Measurements from ENCODE around the gene TSPO2. TPM values are rescaled to one million over a fixed set of nuclear protein-coding genes. Genes with fewer than 3 reads are reported as not detected.
"Not testable (repeated sequence)": the region's sequence is repeated elsewhere in the genome, so short reads cannot be mapped to it uniquely, and the experiment has no call there.

TSPO2 gene
- not detected in 2 replicates for total RNA-seq

- intact Hi-C loops (cut with micrococcal nuclease) = no loop called here
Observed at GRCh38 chr6:41042226-41043055, at the start of gene TSPO2. Gene TSPO2, plus strand, starts transcription at chr6:41042467. Its CDS starts 519 bp downstream, at chr6:41042986.

GRCh38 chr6:40992746-40993145 is 49.5 kb upstream of the TSPO2 start:
- intact Hi-C loops (cut with micrococcal nuclease) = no loop called here

- intact Hi-C loops (cut with micrococcal nuclease) = no loop called here
Observed at GRCh38 chr6:40996591-40997233, 45.6 kb upstream of the TSPO2 start.

- intact Hi-C loops (cut with micrococcal nuclease) = no loop called here
Observed at GRCh38 chr6:40997234-40997957, 44.9 kb upstream of the TSPO2 start.

GRCh38 chr6:40998661-40999060 is 43.6 kb upstream of the TSPO2 start:
- intact Hi-C loops (cut with micrococcal nuclease) = no loop called here

GRCh38 chr6:40999569-40999968 is 42.7 kb upstream of the TSPO2 start:
- intact Hi-C loops (cut with micrococcal nuclease) = no loop called here

- intact Hi-C loops (cut with micrococcal nuclease) = no loop called here
Observed at GRCh38 chr6:41000248-41000647, 42.0 kb upstream of the TSPO2 start.

GRCh38 chr6:41002168-41002567 is 40.1 kb upstream of the TSPO2 start:
- intact Hi-C loops (cut with micrococcal nuclease) = no loop called here

GRCh38 chr6:41006217-41006616 is 36.0 kb upstream of the TSPO2 start:
- intact Hi-C loops (cut with micrococcal nuclease) = loop anchor here (1.0 kb wide), 6 partner anchors 21 to 312 kb away; partner anchors contain the start of gene UNC5CL

- intact Hi-C loops (cut with micrococcal nuclease) = loop anchor here (1.0 kb wide), 6 partner anchors 20 to 311 kb away; partner anchors contain the start of gene UNC5CL
Observed at GRCh38 chr6:41006980-41007379, 35.3 kb upstream of the TSPO2 start.

GRCh38 chr6:41008011-41008410 is 34.3 kb upstream of the TSPO2 start:
- intact Hi-C loops (cut with micrococcal nuclease) = no loop called here

- intact Hi-C loops (cut with micrococcal nuclease) = no loop called here
Observed at GRCh38 chr6:41009669-41010068, 32.6 kb upstream of the TSPO2 start.

GRCh38 chr6:41011673-41012072 is 30.6 kb upstream of the TSPO2 start:
- intact Hi-C loops (cut with micrococcal nuclease) = no loop called here

GRCh38 chr6:41013466-41014153 is 28.7 kb upstream of the TSPO2 start:
- intact Hi-C loops (cut with micrococcal nuclease) = no loop called here

GRCh38 chr6:41014780-41015179 is 27.5 kb upstream of the TSPO2 start:
- intact Hi-C loops (cut with micrococcal nuclease) = no loop called here

GRCh38 chr6:41015860-41016259 is 26.4 kb upstream of the TSPO2 start:
- intact Hi-C loops (cut with micrococcal nuclease) = not testable (repeated sequence)

- intact Hi-C loops (cut with micrococcal nuclease) = no loop called here
Observed at GRCh38 chr6:41017663-41018062, 24.6 kb upstream of the TSPO2 start.

GRCh38 chr6:41021832-41022231 is 20.4 kb upstream of the TSPO2 start:
- intact Hi-C loops (cut with micrococcal nuclease) = no loop called here

GRCh38 chr6:41022294-41022693 is 20.0 kb upstream of the TSPO2 start:
- intact Hi-C loops (cut with micrococcal nuclease) = no loop called here

GRCh38 chr6:41023114-41023513 is 19.2 kb upstream of the TSPO2 start:
- intact Hi-C loops (cut with micrococcal nuclease) = no loop called here

GRCh38 chr6:41025966-41026530 is 16.2 kb upstream of the TSPO2 start:
- intact Hi-C loops (cut with micrococcal nuclease) = loop anchor here (5.0 kb wide), 4 partner anchors 439 to 1664 kb away; partner anchors contain the start of gene LRFN2
